Measurements from ENCODE around the gene SNX20. TPM values are rescaled to one million over a fixed set of nuclear protein-coding genes. Genes with fewer than 3 reads are reported as not detected.

The SNX20 gene
- total RNA-seq, 1 donor from 2014 or later: not detected

- no peak for DNase-seq (ENCODE audit: low spot score)
- Mint-ChIP-seq H3K27me3 (ENCODE audit: unreplicated experiment) (no peaks in the 10 kb centered on the region), H3K27ac (ENCODE audit: unreplicated experiment) (no peak overlapping the region), H3K4me1 (ENCODE audit: unreplicated experiment) (no peaks in the 10 kb centered on the region), H3K4me3 (ENCODE audit: unreplicated experiment) (no peak overlapping the region), H3K36me3 (ENCODE audit: low read depth, unreplicated experiment) (no peaks in the 10 kb centered on the region), H3K9me3 (ENCODE audit: unreplicated experiment) (no peaks in the 10 kb centered on the region)
- TF ChIP-seq CTCF (IDR thresholded peaks at IDR 0.05; ENCODE audit: unreplicated experiment): no peak
These were observed 27.2 kb downstream of the SNX20 start for GRCh38 chr16:50653633-50654519.

GRCh38 chr16:50652836-50653425 lies 28.2 kb downstream of the SNX20 start:
- no peak overlapping the region for H3K4me3 Mint-ChIP-seq (ENCODE audit: unreplicated experiment)
- TF ChIP-seq CTCF (IDR thresholded peaks at IDR 0.05; ENCODE audit: unreplicated experiment): no peak
- no peak for DNase-seq (ENCODE audit: low spot score)
- no peak overlapping the region for H3K27ac Mint-ChIP-seq (ENCODE audit: unreplicated experiment)
- H3K4me1 Mint-ChIP-seq (ENCODE audit: unreplicated experiment): no peaks in the 10 kb centered on the region
- H3K27me3 Mint-ChIP-seq (ENCODE audit: unreplicated experiment): peaks cover 5% of the 10 kb centered on the region
- no peaks in the 10 kb centered on the region for H3K9me3 Mint-ChIP-seq (ENCODE audit: unreplicated experiment)
- no peaks in the 10 kb centered on the region for H3K36me3 Mint-ChIP-seq (ENCODE audit: low read depth, unreplicated experiment)

GRCh38 chr16:50651835-50652438 lies 29.2 kb downstream of the SNX20 start:
- no peak for DNase-seq (ENCODE audit: low spot score)
- Mint-ChIP-seq H3K36me3 (ENCODE audit: low read depth, unreplicated experiment) (no peaks in the 10 kb centered on the region), H3K9me3 (ENCODE audit: unreplicated experiment) (no peaks in the 10 kb centered on the region), H3K27me3 (ENCODE audit: unreplicated experiment) (peaks cover 5% of the 10 kb centered on the region), H3K27ac (ENCODE audit: unreplicated experiment) (no peak overlapping the region), H3K4me1 (ENCODE audit: unreplicated experiment) (no peaks in the 10 kb centered on the region), H3K4me3 (ENCODE audit: unreplicated experiment) (no peak overlapping the region)
- TF ChIP-seq CTCF (IDR thresholded peaks at IDR 0.05; ENCODE audit: unreplicated experiment): no peak

- no peak for DNase-seq (ENCODE audit: low spot score)
- no peak for TF ChIP-seq CTCF (IDR thresholded peaks at IDR 0.05; ENCODE audit: unreplicated experiment)
- Mint-ChIP-seq H3K4me3 (ENCODE audit: unreplicated experiment) (no peak overlapping the region), H3K9me3 (ENCODE audit: unreplicated experiment) (no peaks in the 10 kb centered on the region), H3K4me1 (ENCODE audit: unreplicated experiment) (peaks cover 5% of the 10 kb centered on the region), H3K36me3 (ENCODE audit: low read depth, unreplicated experiment) (no peaks in the 10 kb centered on the region), H3K27me3 (ENCODE audit: unreplicated experiment) (peaks cover 6% of the 10 kb centered on the region), H3K27ac (ENCODE audit: unreplicated experiment) (no peak overlapping the region)
These were observed 34.8 kb downstream of the SNX20 start for GRCh38 chr16:50646345-50646744.

Measured in endothelial cell (in vitro differentiated cells).